HEK293 (cell line): Measurements from ENCODE around the gene STPG3.

Experiments used
- HOXD13 ChIP-seq: sonication (generic); formaldehyde crosslinking; IDR thresholded peaks from 2 replicates; pipeline ENCODE4 v1.8.0; 2022; ENCODE audit warnings: missing genetic modification reagents, borderline replicate concordance
- KLF10 ChIP-seq: fragments of 450-650 bp; IDR thresholded peaks from 2 replicates; pipeline ENCODE4 v1.5.1; 2018; ENCODE audit warnings: missing biosample characterization, mild to moderate bottlenecking, missing genetic modification characterization
- PRDM6 ChIP-seq: fragments of 450-650 bp; formaldehyde crosslinking; IDR thresholded peaks from 2 replicates; pipeline ENCODE4 v1.5.1; 2017; ENCODE audit warnings: missing biosample characterization, missing genetic modification characterization
- RBAK ChIP-seq: fragments of 450-650 bp; formaldehyde crosslinking; IDR thresholded peaks from 2 replicates; pipeline ENCODE4 v1.5.1; 2016; ENCODE audit warnings: missing biosample characterization, missing genetic modification characterization
- SCRT2 ChIP-seq: fragments of 450-650 bp; formaldehyde crosslinking; IDR thresholded peaks from 2 replicates; pipeline ENCODE4 v1.5.1; 2016; ENCODE audit warnings: missing biosample characterization, missing genetic modification characterization
- ZBTB8A ChIP-seq: fragments of 450-650 bp; formaldehyde crosslinking; IDR thresholded peaks from 2 replicates; pipeline ENCODE4 v1.5.1; 2016; ENCODE audit warnings: missing biosample characterization, missing genetic modification characterization
- ZFP37 ChIP-seq: fragments of 450-650 bp; formaldehyde crosslinking; IDR thresholded peaks from 2 replicates; pipeline ENCODE4 v1.5.1; 2016; ENCODE audit warnings: missing biosample characterization, missing genetic modification characterization
- ZNF121 ChIP-seq: fragments of 450-650 bp; formaldehyde crosslinking; IDR thresholded peaks from 2 replicates; pipeline ENCODE4 v1.5.1; 2016; ENCODE audit warnings: missing biosample characterization, missing genetic modification characterization
- ZNF140 ChIP-seq: fragments of 450-650 bp; formaldehyde crosslinking; IDR thresholded peaks from 2 replicates; pipeline ENCODE4 v1.5.1; 2016; ENCODE audit warnings: missing biosample characterization, missing genetic modification characterization
- ZNF18 ChIP-seq: fragments of 450-650 bp; formaldehyde crosslinking; IDR thresholded peaks from 2 replicates; pipeline ENCODE4 v1.5.1; 2016; ENCODE audit warnings: missing biosample characterization, missing genetic modification characterization
- ZNF23 ChIP-seq: fragments of 450-650 bp; formaldehyde crosslinking; IDR thresholded peaks from 2 replicates; pipeline ENCODE4 v1.5.1; 2016; ENCODE audit warnings: missing biosample characterization, missing genetic modification characterization, borderline replicate concordance
- ZNF248 ChIP-seq: fragments of 450-650 bp; formaldehyde crosslinking; IDR thresholded peaks from 2 replicates; pipeline ENCODE4 v1.5.1; 2017; ENCODE audit warnings: missing biosample characterization, missing genetic modification characterization
- ZNF302 ChIP-seq: fragments of 450-650 bp; formaldehyde crosslinking; IDR thresholded peaks from 2 replicates; pipeline ENCODE4 v1.5.1; 2016; ENCODE audit warnings: missing biosample characterization, missing genetic modification characterization, low read depth
- ZNF354C ChIP-seq: fragments of 450-650 bp; formaldehyde crosslinking; IDR thresholded peaks from 2 replicates; pipeline ENCODE4 v1.5.1; 2016; ENCODE audit warnings: missing biosample characterization, missing genetic modification characterization, low read depth, borderline replicate concordance
- ZNF391 ChIP-seq: fragments of 450-650 bp; formaldehyde crosslinking; IDR thresholded peaks from 2 replicates; pipeline ENCODE4 v1.5.1; 2016; ENCODE audit warnings: low read depth, missing biosample characterization, missing genetic modification characterization, borderline replicate concordance
- ZNF510 ChIP-seq: fragments of 450-650 bp; formaldehyde crosslinking; IDR thresholded peaks from 2 replicates; pipeline ENCODE4 v1.5.1; 2018; ENCODE audit warnings: mild to moderate bottlenecking, missing genetic modification characterization, missing biosample characterization; ENCODE audit not compliant: insufficient replicate concordance
- ZNF513 ChIP-seq: fragments of 450-650 bp; IDR thresholded peaks from 2 replicates; pipeline ENCODE4 v1.5.1; 2018; ENCODE audit warnings: missing biosample characterization, missing genetic modification characterization
- ZNF521 ChIP-seq: fragments of 450-650 bp; formaldehyde crosslinking; IDR thresholded peaks from 2 replicates; pipeline ENCODE4 v1.5.1; 2017; ENCODE audit warnings: missing biosample characterization, mild to moderate bottlenecking, missing genetic modification characterization
- ZNF529 ChIP-seq: fragments of 450-650 bp; formaldehyde crosslinking; IDR thresholded peaks from 2 replicates; pipeline ENCODE4 v1.5.1; 2017; ENCODE audit warnings: missing genetic modification characterization, missing biosample characterization; ENCODE audit not compliant: insufficient replicate concordance
- ZNF558 ChIP-seq: fragments of 450-650 bp; formaldehyde crosslinking; IDR thresholded peaks from 2 replicates; pipeline ENCODE4 v1.5.1; 2016; ENCODE audit warnings: missing biosample characterization, missing genetic modification characterization
- ZNF560 ChIP-seq: fragments of 450-650 bp; formaldehyde crosslinking; IDR thresholded peaks from 2 replicates; pipeline ENCODE4 v1.5.1; 2017; ENCODE audit warnings: missing biosample characterization, missing genetic modification characterization, borderline replicate concordance
- ZNF561 ChIP-seq: fragments of 450-650 bp; IDR thresholded peaks from 2 replicates; pipeline ENCODE4 v1.5.1; 2018; ENCODE audit warnings: missing biosample characterization, missing genetic modification characterization, borderline replicate concordance
- ZNF571 ChIP-seq: fragments of 450-650 bp; formaldehyde crosslinking; IDR thresholded peaks from 2 replicates; pipeline ENCODE4 v1.5.0; 2017; ENCODE audit warnings: missing biosample characterization, missing genetic modification characterization
- ZNF596 ChIP-seq: fragments of 450-650 bp; IDR thresholded peaks from 2 replicates; pipeline ENCODE4 v1.5.0; 2018; ENCODE audit warnings: missing biosample characterization, mild to moderate bottlenecking, missing genetic modification characterization, moderate library complexity
- ZNF623 ChIP-seq: fragments of 450-650 bp; formaldehyde crosslinking; IDR thresholded peaks from 2 replicates; pipeline ENCODE4 v1.5.1; 2016; ENCODE audit warnings: missing biosample characterization, missing genetic modification characterization
- ZNF629 ChIP-seq: fragments of 450-650 bp; formaldehyde crosslinking; IDR thresholded peaks from 2 replicates; pipeline ENCODE4 v1.5.1; 2017; ENCODE audit warnings: missing biosample characterization, missing genetic modification characterization
- ZNF670 ChIP-seq: fragments of 450-650 bp; formaldehyde crosslinking; IDR thresholded peaks from 2 replicates; pipeline ENCODE4 v1.5.1; 2016; ENCODE audit warnings: missing biosample characterization, missing genetic modification characterization, low read depth
- ZNF747 ChIP-seq: fragments of 450-650 bp; formaldehyde crosslinking; IDR thresholded peaks from 2 replicates; pipeline ENCODE4 v1.5.1; 2016; ENCODE audit warnings: missing biosample characterization, missing genetic modification characterization
- ZNF776 ChIP-seq: fragments of 450-650 bp; formaldehyde crosslinking; IDR thresholded peaks from 2 replicates; pipeline ENCODE4 v1.5.0; 2017; ENCODE audit warnings: missing biosample characterization, missing genetic modification characterization, borderline replicate concordance
- ZNF791 ChIP-seq: fragments of 450-650 bp; formaldehyde crosslinking; IDR thresholded peaks from 2 replicates; pipeline ENCODE4 v1.5.1; 2016; ENCODE audit warnings: missing biosample characterization, missing genetic modification characterization
- ZNF830 ChIP-seq: fragments of 450-650 bp; IDR thresholded peaks from 2 replicates; pipeline ENCODE4 v1.5.0; 2018; ENCODE audit warnings: missing biosample characterization, missing genetic modification characterization, low read depth, mild to moderate bottlenecking, moderate library complexity
- TF ChIP-seq, protein P1 (sequence below): fragments of 450-650 bp; formaldehyde crosslinking; IDR thresholded peaks from 2 replicates; pipeline ENCODE4 v1.5.1; 2016; ENCODE audit warnings: missing biosample characterization, missing genetic modification characterization, borderline replicate concordance
- TF ChIP-seq, protein P2 (sequence below): fragments of 450-650 bp; formaldehyde crosslinking; IDR thresholded peaks from 2 replicates; pipeline ENCODE4 v1.5.1; 2017; ENCODE audit warnings: missing biosample characterization, missing genetic modification characterization

The STPG3 gene

GRCh38 chr9:137240841-137241489 lies 10.1 kb upstream of the STPG3 start, which contains the start of gene TUBB4B (continued):
- TF ChIP-seq ZNF513 (tag by site-specific recombination) (no peak; the same call in 1 of the 2 replicates), ZNF670 (tag by site-specific recombination) (no peak), ZNF560 (no peak), ZNF18 (tag by site-specific recombination) (no peak), ZNF791 (tag by site-specific recombination) (no peak), ZNF354C (no peak), ZNF561 (tag by site-specific recombination) (peak; percentile 36; the same call in 1 of the 2 replicates), ZNF747 (tag by site-specific recombination) (no peak), ZFP37 (tag by site-specific recombination) (no peak), RBAK (tag by site-specific recombination) (no peak), ZNF571 (no peak), ZNF510 (no peak), ZNF23 (no peak), ZNF776 (tag by site-specific recombination) (no peak), HOXD13 (no peak), PRDM6 (tag by site-specific recombination) (no peak), ZNF521 (tag by site-specific recombination) (no peak), ZNF391 (tag by site-specific recombination) (peak; percentile 93), ZNF248 (tag by site-specific recombination) (no peak), ZNF830 (tag by site-specific recombination) (no peak), ZNF529 (no peak), ZBTB8A (tag by site-specific recombination) (no peak), ZNF121 (no peak), ZNF629 (tag by site-specific recombination) (no peak), ZNF623 (tag by site-specific recombination) (no peak), ZNF558 (tag by site-specific recombination) (no peak), SCRT2 (tag by site-specific recombination) (no peak), ZNF140 (tag by site-specific recombination) (no peak), ZNF596 (tag by site-specific recombination) (no peak; the same call in 1 of the 2 replicates), KLF10 (tag by site-specific recombination) (peak; percentile 39; the same call in 1 of the 2 replicates), ZNF302 (tag by site-specific recombination) (no peak)
- TF ChIP-seq, protein P1, sequence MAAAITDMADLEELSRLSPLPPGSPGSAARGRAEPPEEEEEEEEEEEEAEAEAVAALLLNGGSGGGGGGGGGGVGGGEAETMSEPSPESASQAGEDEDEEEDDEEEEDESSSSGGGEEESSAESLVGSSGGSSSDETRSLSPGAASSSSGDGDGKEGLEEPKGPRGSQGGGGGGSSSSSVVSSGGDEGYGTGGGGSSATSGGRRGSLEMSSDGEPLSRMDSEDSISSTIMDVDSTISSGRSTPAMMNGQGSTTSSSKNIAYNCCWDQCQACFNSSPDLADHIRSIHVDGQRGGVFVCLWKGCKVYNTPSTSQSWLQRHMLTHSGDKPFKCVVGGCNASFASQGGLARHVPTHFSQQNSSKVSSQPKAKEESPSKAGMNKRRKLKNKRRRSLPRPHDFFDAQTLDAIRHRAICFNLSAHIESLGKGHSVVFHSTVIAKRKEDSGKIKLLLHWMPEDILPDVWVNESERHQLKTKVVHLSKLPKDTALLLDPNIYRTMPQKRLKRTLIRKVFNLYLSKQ: no peak
- TF ChIP-seq, protein P2, sequence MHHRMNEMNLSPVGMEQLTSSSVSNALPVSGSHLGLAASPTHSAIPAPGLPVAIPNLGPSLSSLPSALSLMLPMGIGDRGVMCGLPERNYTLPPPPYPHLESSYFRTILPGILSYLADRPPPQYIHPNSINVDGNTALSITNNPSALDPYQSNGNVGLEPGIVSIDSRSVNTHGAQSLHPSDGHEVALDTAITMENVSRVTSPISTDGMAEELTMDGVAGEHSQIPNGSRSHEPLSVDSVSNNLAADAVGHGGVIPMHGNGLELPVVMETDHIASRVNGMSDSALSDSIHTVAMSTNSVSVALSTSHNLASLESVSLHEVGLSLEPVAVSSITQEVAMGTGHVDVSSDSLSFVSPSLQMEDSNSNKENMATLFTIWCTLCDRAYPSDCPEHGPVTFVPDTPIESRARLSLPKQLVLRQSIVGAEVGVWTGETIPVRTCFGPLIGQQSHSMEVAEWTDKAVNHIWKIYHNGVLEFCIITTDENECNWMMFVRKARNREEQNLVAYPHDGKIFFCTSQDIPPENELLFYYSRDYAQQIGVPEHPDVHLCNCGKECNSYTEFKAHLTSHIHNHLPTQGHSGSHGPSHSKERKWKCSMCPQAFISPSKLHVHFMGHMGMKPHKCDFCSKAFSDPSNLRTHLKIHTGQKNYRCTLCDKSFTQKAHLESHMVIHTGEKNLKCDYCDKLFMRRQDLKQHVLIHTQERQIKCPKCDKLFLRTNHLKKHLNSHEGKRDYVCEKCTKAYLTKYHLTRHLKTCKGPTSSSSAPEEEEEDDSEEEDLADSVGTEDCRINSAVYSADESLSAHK (tag by site-specific recombination): peak; percentile 32; the same call in 1 of the 2 replicates
